Stomach (tissue), 9 donors: Measurements from ENCODE around the gene TLR8. TPM values are rescaled to one million over a fixed set of nuclear protein-coding genes. Genes with fewer than 3 reads are reported as not detected.
A peak's percentile ranks its signal among the peaks of the same experiment; 100 is the strongest.

Experiments used
- DNase-seq, 2 donors: peaks; one replicate each; pipeline versions ENCODE4 v3.0.0 to v3.0.0-alpha.2; 2013 to 2019
- H3K27ac ChIP-seq, 5 donors: fragments of 200-600 bp in 4 of 5; sonication (generic) in 4 of 5; one replicate each; pipeline ENCODE4 v1.5.1; 2013 to 2019; ENCODE audit warnings: mild to moderate bottlenecking in 1 of 5, moderate library complexity in 1 of 5
- H3K27me3 ChIP-seq, 3 donors: fragments of 200-600 bp; sonication (generic); one replicate each; pipeline ENCODE4 v1.5.1; 2017 to 2019; ENCODE audit warnings: mixed run types in 1 of 3
- H3K36me3 ChIP-seq, 4 donors: fragments of 200-600 bp; sonication (generic); 1 replicate in 3 of 4; 2 replicates in 1 of 4; pipeline ENCODE4 v1.5.1; 2016 to 2019
- H3K4me1 ChIP-seq, 4 donors: fragments of 200-600 bp; sonication (generic); one replicate each; pipeline ENCODE4 v1.5.1; 2016 to 2019
- H3K4me3 ChIP-seq, 4 donors: fragments of 200-600 bp; sonication (generic) in 3 of 4; one replicate each; pipeline ENCODE4 v1.5.1; 2016 to 2019; ENCODE audit warnings: mild to moderate bottlenecking in 1 of 4
- H3K9me3 ChIP-seq, 4 donors: fragments of 200-600 bp; sonication (generic); one replicate each; pipeline ENCODE4 v1.5.1; 2016 to 2019
- EP300 ChIP-seq: sonication (generic); formaldehyde crosslinking; IDR thresholded peaks from one replicate; pipeline ENCODE4 v1.6.1; 2017; ENCODE audit warnings: antibody characterized with exemption
- POLR2A ChIP-seq, 4 donors: fragments of 450-650 bp; IDR thresholded peaks; one replicate each; pipeline ENCODE4 v1.6.1; 2016; ENCODE audit warnings: antibody characterized with exemption in 4 of 4, control low read depth in 2 of 4, mild to moderate bottlenecking in 1 of 4, moderate library complexity in 1 of 4
- POLR2AphosphoS5 ChIP-seq, 3 donors: sonication (generic); formaldehyde crosslinking; IDR thresholded peaks; one replicate each; pipeline ENCODE4 v1.6.1; 2016; ENCODE audit warnings: antibody characterized with exemption in 3 of 3
- WGBS, 5 donors: extraction: QIAGEN DNeasy Blood & Tissue Kit in 3 of 5; methylation state at CpG; one replicate each; pipeline versions ENCODE4 v1.1.5 to v1.1.7; 2013 to 2018; 5-methylcytosine and 5-hydroxymethylcytosine counted together
- intact Hi-C: fragments of 100-400 bp; cut with DNase I; formaldehyde crosslinking; loops from one replicate; pipeline ENCODE4 v1.15.1; 2023; ENCODE audit warnings: low total_unique reads
- polyA plus RNA-seq, 3 donors: library from polyadenylated mRNA; stranded (reverse); fragments of 200-250 nt; gene quantifications; one replicate each; pipeline ENCODE4 v1.2.3, GENCODE V29; 2013
- total RNA-seq, 5 donors: library from RNA; depleted of rRNA; stranded (reverse); fragments of >200 nt; gene quantifications; one replicate each; pipeline versions ENCODE4 v1.1.0 to v1.2.3, GENCODE V29; 2014 to 2016
- TF ChIP-seq, protein P1 (sequence below), 7 experiments: fragments of 450-650 bp in 4 of 7; fragments of 200-600 bp in 3 of 7; sonication (generic) in 3 of 7; IDR thresholded peaks; one replicate each; pipeline ENCODE4 v1.5.1; 2016 to 2019; ENCODE audit warnings: antibody characterized with exemption in 7 of 7, control low read depth in 2 of 7, mild to moderate bottlenecking in 1 of 7
- donor health status: healthy with polysubstance abuse.
- donor health status: Bipolar disorder and iron deficiency.
- donor health status: healthy.

TLR8 gene
- total and polyA plus RNA-seq, 8 donors: 0.13 to 4.0 (median 1.5) TPM; not detected in 3

DNA sequence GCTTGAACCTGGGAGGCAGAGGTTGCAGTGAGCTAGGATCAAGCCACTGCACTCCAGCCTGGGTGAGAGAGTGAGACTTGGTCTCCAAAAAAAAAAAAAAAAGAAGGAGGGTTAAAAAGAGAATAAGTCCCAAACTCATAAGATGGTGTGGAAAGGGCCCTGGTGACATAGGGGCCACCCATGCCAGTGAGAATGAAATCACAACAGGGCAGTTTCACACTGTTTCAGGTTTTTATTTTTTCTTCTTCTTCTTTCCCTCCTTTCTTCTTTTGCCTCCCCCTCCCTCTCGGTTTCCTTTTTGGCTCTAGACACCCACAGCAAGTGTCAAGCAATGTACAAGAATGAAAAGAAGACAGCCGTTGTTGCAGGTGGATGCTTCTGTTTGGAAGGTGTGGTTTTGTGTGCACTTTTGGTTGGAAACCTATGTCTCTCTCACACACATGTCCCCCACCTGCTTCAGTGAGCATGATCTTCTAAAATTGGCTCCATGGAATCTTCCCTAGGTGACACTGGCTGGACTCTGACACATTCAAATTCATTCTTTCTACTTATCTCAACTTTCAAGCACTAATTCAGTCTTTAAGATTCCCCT, 14.4 kb upstream of the TLR8 start:
- Histone ChIP-seq H3K36me3 (no peaks in the 10 kb centered on the region), H3K27ac (no peak overlapping the region), H3K4me3 (no peak overlapping the region), H3K4me1 (no peaks in the 10 kb centered on the region), H3K27me3 (no peaks in the 10 kb centered on the region), H3K9me3 (no peaks in the 10 kb centered on the region)
- WGBS, 5 donors: 27 to 41% (median 33%) methylated on average over 2 of the region's 2 CpGs
- intact Hi-C loops: no loop called here
- TF ChIP-seq POLR2AphosphoS5 (IDR thresholded peaks at IDR 0.05) (no peak), POLR2A (IDR thresholded peaks at IDR 0.05) (no peak), EP300 (no peak)
- TF ChIP-seq, protein P1, sequence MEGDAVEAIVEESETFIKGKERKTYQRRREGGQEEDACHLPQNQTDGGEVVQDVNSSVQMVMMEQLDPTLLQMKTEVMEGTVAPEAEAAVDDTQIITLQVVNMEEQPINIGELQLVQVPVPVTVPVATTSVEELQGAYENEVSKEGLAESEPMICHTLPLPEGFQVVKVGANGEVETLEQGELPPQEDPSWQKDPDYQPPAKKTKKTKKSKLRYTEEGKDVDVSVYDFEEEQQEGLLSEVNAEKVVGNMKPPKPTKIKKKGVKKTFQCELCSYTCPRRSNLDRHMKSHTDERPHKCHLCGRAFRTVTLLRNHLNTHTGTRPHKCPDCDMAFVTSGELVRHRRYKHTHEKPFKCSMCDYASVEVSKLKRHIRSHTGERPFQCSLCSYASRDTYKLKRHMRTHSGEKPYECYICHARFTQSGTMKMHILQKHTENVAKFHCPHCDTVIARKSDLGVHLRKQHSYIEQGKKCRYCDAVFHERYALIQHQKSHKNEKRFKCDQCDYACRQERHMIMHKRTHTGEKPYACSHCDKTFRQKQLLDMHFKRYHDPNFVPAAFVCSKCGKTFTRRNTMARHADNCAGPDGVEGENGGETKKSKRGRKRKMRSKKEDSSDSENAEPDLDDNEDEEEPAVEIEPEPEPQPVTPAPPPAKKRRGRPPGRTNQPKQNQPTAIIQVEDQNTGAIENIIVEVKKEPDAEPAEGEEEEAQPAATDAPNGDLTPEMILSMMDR (IDR thresholded peaks at IDR 0.05): no peak
- DNase-seq: no peak

DNA sequence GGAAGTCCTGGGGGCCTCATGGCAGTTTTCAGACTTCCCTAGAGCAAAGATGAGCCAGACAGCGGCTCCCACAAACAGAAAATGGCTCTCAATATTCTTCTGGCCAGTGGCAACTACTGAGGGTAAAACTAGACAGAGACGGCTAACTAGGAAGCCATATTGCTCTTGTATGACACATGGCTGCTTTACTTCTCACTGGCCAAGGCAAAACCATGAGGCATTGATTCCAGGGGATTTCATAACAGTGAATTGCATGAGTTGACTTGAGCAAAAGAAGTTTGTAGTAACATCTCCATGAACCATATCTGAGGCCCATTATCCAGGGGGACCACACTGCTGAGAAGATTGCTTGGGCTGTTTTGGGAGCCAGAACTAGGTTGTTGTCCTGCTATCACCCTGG, 13.7 kb upstream of the TLR8 start:
- intact Hi-C loops: no loop called here
- 75 to 95% (median 83%) methylated on average over 2 of the region's 2 CpGs for WGBS, 5 donors

DNA sequence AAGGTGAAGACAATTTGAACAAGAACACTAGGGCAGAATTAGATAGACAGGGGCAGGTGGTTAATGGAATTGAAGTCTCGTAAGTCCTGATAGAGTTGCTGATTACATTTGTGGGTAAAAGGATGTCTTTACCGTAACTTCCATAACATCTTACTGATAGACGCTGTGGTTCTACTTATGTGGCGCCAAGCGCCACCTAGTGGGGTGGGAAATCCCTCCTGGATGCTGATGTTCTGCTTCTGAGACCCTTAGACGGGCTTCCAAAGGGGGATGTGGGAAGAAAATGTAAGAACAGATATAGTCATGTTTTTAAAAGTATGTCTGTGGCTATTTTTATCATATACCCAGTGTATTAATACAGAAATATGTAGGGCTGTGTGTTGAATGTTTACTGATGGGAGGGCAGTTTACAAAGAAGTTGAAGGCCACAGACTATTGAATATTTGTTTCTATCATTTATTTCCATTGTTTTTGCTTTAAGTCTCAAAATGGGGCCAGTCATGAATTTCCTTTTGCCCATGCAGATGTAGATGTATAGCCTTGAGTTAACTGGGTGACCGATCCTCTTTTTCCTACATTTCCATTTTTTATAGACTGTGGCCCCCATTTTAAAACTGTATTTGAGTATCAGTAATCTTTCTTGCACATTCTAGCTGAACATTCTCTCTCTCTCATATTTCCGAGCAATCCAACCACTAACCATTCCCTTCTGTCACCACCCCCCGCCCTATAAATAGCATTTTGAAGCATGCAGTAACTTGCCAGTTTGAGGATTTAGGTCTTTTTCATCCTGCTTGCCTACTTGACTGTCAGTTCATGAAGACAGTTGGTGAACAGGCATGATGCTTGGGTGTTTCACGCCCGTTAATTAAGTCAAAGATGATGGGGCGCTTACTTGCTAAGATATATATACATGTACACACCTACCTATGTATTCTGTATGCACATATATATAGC, 12.1 kb upstream of the TLR8 start:
- peak; percentile 57 to 63 for DNase-seq
- Histone ChIP-seq H3K27ac (no peak overlapping the region), H3K4me1 (no peaks in the 10 kb centered on the region), H3K4me3 (no peak overlapping the region), H3K27me3 (no peaks in the 10 kb centered on the region), H3K9me3 (no peaks in the 10 kb centered on the region), H3K36me3 (no peaks in the 10 kb centered on the region)
- WGBS, 5 donors: 46 to 52% (median 49%) methylated on average over 12 of the region's 12 CpGs
- TF ChIP-seq, protein P1 (IDR thresholded peaks at IDR 0.05): peak in 5 of 7 experiments; percentile 27 to 61 (median 38)
- TF ChIP-seq POLR2A (IDR thresholded peaks at IDR 0.05) (no peak), POLR2AphosphoS5 (IDR thresholded peaks at IDR 0.05) (no peak)
- intact Hi-C loops: loop anchor here (5.0 kb wide), 1 partner anchor 77 kb away; no protein-coding TSS in a partner anchor

More for the DNA sequence above, 13.7 kb upstream of the TLR8 start:
- H3K4me3 ChIP-seq: no peak overlapping the region
- no peak for DNase-seq
- no peaks in the 10 kb centered on the region for H3K36me3 ChIP-seq
- H3K27me3 ChIP-seq: no peaks in the 10 kb centered on the region
- no peaks in the 10 kb centered on the region for H3K9me3 ChIP-seq
- TF ChIP-seq POLR2A (IDR thresholded peaks at IDR 0.05) (no peak), POLR2AphosphoS5 (IDR thresholded peaks at IDR 0.05) (no peak), EP300 (no peak)
- TF ChIP-seq, protein P1 (IDR thresholded peaks at IDR 0.05): no peak
- no peaks in the 10 kb centered on the region for H3K4me1 ChIP-seq
- no peak overlapping the region for H3K27ac ChIP-seq

DNA sequence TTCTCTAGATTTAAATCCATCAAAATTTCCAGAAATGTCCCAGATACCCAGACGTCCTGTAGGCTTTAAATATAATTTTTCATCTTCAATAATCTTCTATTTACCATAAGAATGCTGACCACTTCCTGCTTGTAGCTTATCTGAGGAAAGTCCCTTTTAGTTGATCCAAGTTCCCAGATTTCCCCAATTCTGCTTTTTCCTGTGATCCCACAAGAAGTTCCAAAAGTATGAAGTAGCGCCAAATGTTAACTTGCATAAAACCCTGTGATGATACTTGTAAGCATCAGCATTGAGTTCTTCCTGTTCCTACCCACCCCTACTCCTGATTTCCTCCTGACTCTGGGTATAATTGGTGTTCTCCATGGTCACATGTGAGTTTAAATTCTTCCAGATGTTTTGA, 10.6 kb upstream of the TLR8 start:
- WGBS, 5 donors: 47 to 60% (median 52%) methylated on average over 2 of the region's 2 CpGs
- intact Hi-C loops: loop anchor here (5.0 kb wide), 1 partner anchor 79 kb away; no protein-coding TSS in a partner anchor

More for the DNA sequence above, 10.6 kb upstream of the TLR8 start:
- Histone ChIP-seq H3K27me3 (no peaks in the 10 kb centered on the region), H3K27ac (no peak overlapping the region), H3K9me3 (no peaks in the 10 kb centered on the region), H3K4me1 (no peaks in the 10 kb centered on the region), H3K36me3 (no peaks in the 10 kb centered on the region), H3K4me3 (no peak overlapping the region)
- no peak for DNase-seq
- TF ChIP-seq EP300: no peak
- no peak for TF ChIP-seq POLR2AphosphoS5 (IDR thresholded peaks at IDR 0.05)
- TF ChIP-seq, protein P1 (IDR thresholded peaks at IDR 0.05): no peak
- no peak for TF ChIP-seq POLR2A (IDR thresholded peaks at IDR 0.05)
